D341Med (cell line): ENCODE results near the gene SMG6.
A peak's percentile ranks its signal among the peaks of the same experiment; 100 is the strongest.

Experiments
- DNase-seq: peaks from one replicate; pipeline ENCODE4 v3.0.0; 2012; ENCODE audit warnings: low spot score

SMG6 gene

DNA sequence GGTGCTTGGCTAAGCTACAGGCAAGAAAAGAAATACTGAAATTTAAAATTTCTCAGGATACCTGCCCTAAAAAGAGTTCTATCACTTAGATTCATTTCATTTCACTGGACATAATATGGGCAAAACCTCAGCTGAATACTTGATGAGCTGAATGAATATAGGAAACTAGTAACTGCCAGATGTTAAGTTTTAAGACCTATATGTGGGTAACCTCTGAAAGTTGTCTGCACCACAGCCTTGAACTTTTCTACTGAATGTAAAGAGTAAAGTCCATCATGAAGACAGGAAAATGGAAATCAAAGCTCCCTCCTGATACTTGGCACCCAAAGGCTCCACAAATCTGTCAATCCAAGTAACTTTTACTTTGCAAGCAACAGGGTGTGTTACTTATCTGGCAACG is 197.9 kb downstream of the SMG6 start:
- DNase-seq, result no peak

- peak; percentile 51 for DNase-seq
These were observed 200.4 kb downstream of the SMG6 start for GRCh38 chr17:2102931-2103809.

DNA sequence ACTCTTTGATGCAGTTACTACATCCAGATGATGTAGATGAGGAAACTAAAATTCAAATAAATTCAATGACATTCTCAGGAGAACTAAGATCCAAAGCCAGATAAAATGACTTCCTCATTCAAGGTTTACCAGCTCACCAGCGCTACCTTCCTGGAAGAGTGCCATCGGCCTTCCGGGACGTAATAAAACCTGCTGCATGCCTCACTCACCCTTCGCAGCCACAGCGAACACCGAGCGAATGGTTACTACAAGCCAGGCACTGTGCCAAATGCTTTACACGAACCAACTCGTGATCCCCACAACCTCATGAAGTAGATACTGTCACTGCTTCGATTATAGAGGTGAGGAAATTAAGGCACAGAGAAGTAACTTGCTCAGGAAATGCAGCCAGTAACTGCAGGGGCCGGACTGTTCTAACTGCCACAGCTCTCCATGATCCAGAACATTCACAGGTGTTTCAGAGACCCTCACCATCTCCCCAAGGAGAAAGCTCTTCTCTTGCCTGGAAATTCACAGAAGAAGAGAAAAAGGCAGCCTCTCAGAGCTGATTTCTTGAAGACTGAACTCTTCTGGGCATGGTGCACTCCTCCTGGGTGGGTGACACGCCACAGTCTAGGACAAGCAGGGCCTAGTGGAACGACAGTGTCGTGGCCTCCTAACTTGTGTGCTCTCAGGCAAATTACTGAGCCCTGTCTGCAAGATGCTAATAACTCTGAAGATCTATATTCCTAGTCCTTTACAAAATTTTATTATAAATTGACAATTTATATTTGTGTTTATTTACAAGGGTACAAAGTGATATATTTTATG is 201.9 kb downstream of the SMG6 start:
- no peak for DNase-seq

- no peak for DNase-seq
These were observed 208.1 kb downstream of the SMG6 start for GRCh38 chr17:2095536-2095910.

DNA sequence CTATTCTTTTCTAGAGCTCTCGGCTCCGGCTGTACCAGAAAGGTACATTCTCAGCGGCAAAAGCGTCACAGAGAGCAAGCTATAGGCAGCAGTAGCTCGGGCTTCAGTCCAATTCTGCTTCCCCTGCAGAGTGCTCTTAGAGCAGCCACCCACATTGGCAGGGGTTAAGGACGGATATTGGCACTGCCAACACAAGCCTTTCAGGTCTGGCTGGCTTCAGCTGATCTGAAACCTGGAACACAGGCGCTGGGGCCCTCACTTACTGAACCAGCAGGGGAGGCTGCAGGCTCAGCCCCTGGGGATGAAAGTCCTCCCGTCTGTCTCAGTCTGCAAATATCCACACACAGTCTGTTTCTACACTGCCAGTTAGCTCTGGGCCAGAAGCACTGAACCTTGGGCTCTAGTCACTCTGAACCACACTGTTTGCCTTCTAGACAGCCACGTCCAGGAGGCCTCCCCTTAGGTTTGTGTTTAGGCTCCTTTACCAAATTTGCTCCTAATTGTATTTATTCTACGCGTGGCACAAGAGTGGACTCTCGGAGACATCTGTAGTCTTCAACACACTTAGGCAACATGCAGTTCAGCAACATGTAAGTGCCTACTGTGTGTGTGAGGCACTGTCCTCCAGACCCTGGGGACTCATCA is 208.6 kb downstream of the SMG6 start:
- peak; percentile 69 for DNase-seq

- no peak for DNase-seq
These were observed 210.2 kb downstream of the SMG6 start for GRCh38 chr17:2093349-2093748.

DNA sequence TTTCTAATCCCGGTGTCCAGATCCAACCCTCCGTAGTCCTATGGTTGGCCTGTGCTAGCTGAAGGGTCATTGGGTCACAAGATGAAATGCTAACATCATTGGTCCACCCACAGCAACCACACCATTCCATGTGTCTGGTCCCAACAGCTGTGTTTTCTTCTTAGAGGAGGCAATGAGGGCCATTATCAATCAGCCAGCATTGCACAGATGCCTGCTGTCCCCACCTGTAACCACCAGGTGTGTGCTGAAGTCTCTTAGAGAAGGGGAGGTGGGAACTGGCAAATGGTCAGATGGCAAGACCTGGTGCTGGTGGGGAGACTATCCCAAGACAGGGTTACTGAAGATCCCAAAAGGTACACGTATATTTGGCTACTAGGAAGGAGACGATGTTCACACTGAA is 211.3 kb downstream of the SMG6 start:
- no peak for DNase-seq

DNA sequence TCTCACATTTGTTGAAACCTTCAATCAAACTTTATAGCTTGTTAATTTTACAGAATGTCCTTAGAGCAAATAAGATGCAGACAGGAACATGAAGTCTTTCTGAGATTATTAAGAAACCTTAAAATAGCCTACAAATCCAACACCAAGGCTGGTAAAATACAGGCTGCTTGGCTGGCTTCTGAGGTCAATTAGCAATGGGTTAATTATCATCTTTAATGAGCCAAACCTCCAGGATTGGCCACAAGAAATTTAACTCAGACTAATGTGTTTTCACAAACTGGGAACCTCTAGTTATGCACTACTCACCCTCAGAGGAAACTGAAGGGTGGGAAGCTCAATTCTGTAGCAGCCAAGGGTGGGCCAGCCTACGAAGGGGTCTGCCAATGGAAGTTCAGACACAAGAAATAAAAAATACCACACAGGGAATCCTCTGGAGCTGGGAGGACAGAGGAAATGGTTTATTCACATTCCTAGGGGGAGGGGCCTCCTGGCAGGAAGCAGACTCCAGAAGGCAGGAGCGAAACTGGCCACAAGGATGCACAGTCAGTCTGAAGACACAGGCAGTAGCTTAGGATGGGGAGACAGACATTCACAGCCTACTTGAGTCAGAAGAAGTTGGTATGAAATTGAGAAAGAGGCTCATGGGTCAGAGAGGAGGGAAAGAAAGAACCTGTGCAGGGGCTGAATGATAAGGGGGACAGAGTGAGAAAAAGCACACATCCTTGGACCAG is 212.6 kb downstream of the SMG6 start:
- DNase-seq, result no peak

- DNase-seq, result no peak
These were observed 213.4 kb downstream of the SMG6 start for GRCh38 chr17:2090210-2090641.

GRCh38 chr17:2089021-2089422 is 214.6 kb downstream of the SMG6 start:
- no peak for DNase-seq

- DNase-seq, result no peak
These were observed 215.9 kb downstream of the SMG6 start for GRCh38 chr17:2087597-2088211.

DNA sequence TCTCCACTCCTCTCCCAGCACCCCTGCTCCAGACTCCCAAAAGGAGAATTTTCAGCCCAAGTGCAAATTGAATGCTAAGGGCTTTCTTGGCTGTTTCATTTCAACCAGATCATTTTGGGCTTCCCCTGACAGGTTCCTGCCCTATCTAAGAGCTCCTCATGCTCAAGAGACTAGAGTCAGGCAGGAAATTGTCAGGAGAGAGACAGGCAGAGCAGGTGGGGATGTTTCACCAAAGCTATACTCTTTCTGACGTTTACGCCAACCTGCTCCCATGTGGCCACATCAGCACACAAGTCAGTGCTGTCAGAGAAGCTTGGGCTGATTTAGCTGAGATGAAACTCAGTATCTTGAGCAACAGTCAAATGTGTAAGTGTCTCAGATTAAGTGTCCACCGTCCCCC is 217.3 kb downstream of the SMG6 start:
- no peak for DNase-seq

DNA sequence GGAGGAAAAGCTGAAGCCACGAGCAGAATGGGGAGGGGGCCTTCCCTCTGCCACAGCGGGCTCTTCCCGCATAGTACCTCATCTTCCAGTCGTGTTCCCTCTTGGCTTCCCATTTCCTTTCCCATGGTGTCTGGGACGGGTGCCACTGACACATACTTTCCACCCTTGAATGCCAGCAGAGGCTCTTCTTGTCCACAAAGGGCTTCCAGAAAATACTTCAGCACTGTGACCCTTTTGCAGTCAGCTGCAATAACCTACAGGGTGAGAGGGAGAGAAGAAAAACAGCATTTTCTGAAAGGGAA is 218.0 kb downstream of the SMG6 start:
- DNase-seq, result no peak

- no peak for DNase-seq
These were observed 218.6 kb downstream of the SMG6 start for GRCh38 chr17:2084766-2085647.

- no peak for DNase-seq
These were observed 219.4 kb downstream of the SMG6 start for GRCh38 chr17:2084036-2084765.

- DNase-seq, result no peak
These were observed 220.0 kb downstream of the SMG6 start for GRCh38 chr17:2083613-2084035.

GRCh38 chr17:2082003-2082781 is 221.4 kb downstream of the SMG6 start:
- DNase-seq, result no peak

DNA sequence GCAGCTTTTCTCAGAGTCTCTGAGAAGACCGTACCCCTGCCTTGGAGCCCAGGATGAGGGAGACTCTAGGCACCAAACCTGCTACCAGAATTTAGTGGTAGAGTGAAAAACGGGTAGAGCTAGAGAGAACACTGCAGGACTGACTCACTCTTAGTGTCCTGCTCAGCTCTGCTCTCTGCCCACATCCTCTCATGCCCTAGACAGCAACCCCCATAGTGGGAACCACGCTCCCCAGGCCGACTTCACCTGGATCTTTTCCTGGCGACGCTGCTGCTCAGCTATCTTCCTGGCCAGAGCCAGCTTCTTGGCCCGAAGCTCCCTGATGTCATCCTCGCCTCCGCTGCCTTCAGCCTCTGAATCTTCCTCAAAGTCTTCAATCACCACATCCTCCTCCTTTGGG is 222.0 kb downstream of the SMG6 start:
- no peak for DNase-seq

DNA sequence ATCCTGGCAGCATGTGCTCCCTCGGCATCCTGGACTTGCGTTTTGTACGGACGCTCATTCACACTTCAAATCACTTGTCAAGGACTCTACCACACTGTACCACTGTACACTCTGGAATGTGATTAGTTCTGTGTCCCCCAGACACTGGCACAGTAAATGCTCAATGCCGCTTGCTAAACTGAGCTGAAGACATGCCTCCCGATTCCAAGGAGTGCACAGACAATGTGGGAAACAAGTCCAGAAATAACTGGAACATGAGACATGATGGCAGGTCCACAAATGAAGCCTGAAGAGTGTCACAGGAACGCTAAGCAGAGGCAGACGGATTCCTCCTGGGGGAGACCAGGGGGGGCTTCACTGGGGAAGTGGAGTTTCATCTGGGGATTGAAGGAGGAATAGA is 226.5 kb downstream of the SMG6 start:
- no peak for DNase-seq
